SK-N-SH treated with all-trans-retinoic acid at 6 μM for 48 hours (cell line): ENCODE results near the gene RP2.

Experiments used
- ATAC-seq: fragments of 200-7000 bp; cut with Tn5 transposase; 3 replicates; pipeline ENCODE4 v1.9.1; 2020; ENCODE audit warnings: mild to moderate bottlenecking, moderate library complexity
- ARNTL ChIP-seq: fragments of 450-650 bp; formaldehyde crosslinking; IDR thresholded peaks from 2 replicates; pipeline ENCODE4 v1.5.0; 2020; ENCODE audit warnings: low read depth, mild to moderate bottlenecking, moderate library complexity, borderline replicate concordance
- BACH2 ChIP-seq: fragments of 250-450 bp; sonication (Bioruptor Pico); IDR thresholded peaks from 2 replicates; pipeline ENCODE4 v1.9.0; 2021; ENCODE audit warnings: mild to moderate bottlenecking, borderline replicate concordance
- CREB5 ChIP-seq: fragments of 250-450 bp; sonication (Bioruptor Pico); IDR thresholded peaks from 2 replicates; pipeline ENCODE4 v1.5.1; 2020; ENCODE audit warnings: low read depth, mild to moderate bottlenecking, moderate library complexity
- CSRNP3 ChIP-seq: fragments of 250-450 bp; sonication (Bioruptor Pico); IDR thresholded peaks from 2 replicates; pipeline ENCODE4 v1.5.1; 2021; ENCODE audit warnings: mild to moderate bottlenecking, moderate library complexity
- ESRRG ChIP-seq: fragments of 250-450 bp; sonication (Bioruptor Pico); IDR thresholded peaks from 2 replicates; pipeline ENCODE4 v1.6.1; 2021; ENCODE audit warnings: mild to moderate bottlenecking
- GLIS3 ChIP-seq: fragments of 250-450 bp; sonication (Bioruptor Pico); IDR thresholded peaks from 2 replicates; pipeline ENCODE4 v1.5.0; 2020; ENCODE audit warnings: mild to moderate bottlenecking, moderate library complexity
- ISL1 ChIP-seq: fragments of 250-450 bp; sonication (Bioruptor Pico); IDR thresholded peaks from 2 replicates; pipeline ENCODE4 v2.1.2; 2022; ENCODE audit warnings: mild to moderate bottlenecking, moderate library complexity
- OSR1 ChIP-seq: fragments of 250-450 bp; sonication (Bioruptor Pico); IDR thresholded peaks from 2 replicates; pipeline ENCODE4 v1.8.0; 2022; ENCODE audit warnings: moderate library complexity, mild to moderate bottlenecking, inconsistent platforms
- POU6F1 ChIP-seq: fragments of 250-450 bp; sonication (Bioruptor Pico); IDR thresholded peaks from 2 replicates; pipeline ENCODE4 v1.8.0; 2021; ENCODE audit warnings: low read depth, mild to moderate bottlenecking, moderate library complexity, borderline replicate concordance
- PPARA ChIP-seq: fragments of 250-450 bp; sonication (Bioruptor Pico); IDR thresholded peaks from 2 replicates; pipeline ENCODE4 v1.5.0; 2020; ENCODE audit warnings: mild to moderate bottlenecking, borderline replicate concordance
- RARB ChIP-seq: fragments of 250-450 bp; sonication (Bioruptor Pico); IDR thresholded peaks from 2 replicates; pipeline ENCODE4 v1.8.0; 2021; ENCODE audit warnings: mild to moderate bottlenecking, moderate library complexity
- SNAI2 ChIP-seq: fragments of 250-450 bp; sonication (Bioruptor Pico); IDR thresholded peaks from 2 replicates; pipeline ENCODE4 v1.5.0; 2020; ENCODE audit warnings: mild to moderate bottlenecking, moderate library complexity
- TCF4 ChIP-seq: fragments of 250-450 bp; sonication (Bioruptor Pico); IDR thresholded peaks from 2 replicates; pipeline ENCODE4 v1.8.0; 2021; ENCODE audit warnings: mild to moderate bottlenecking, moderate library complexity, borderline replicate concordance
- TOX ChIP-seq: fragments of 250-450 bp; sonication (Bioruptor Pico); IDR thresholded peaks from 2 replicates; pipeline ENCODE4 v1.8.0; 2021; ENCODE audit warnings: mild to moderate bottlenecking, moderate library complexity, borderline replicate concordance
- TSHZ2 ChIP-seq: fragments of 250-450 bp; sonication (Bioruptor Pico); IDR thresholded peaks from 2 replicates; pipeline ENCODE4 v1.5.0; 2020; ENCODE audit warnings: mild to moderate bottlenecking, moderate library complexity
- ZC3H10 ChIP-seq: fragments of 250-450 bp; sonication (Bioruptor Pico); IDR thresholded peaks from 2 replicates; pipeline ENCODE4 v1.5.1; 2021; ENCODE audit warnings: mild to moderate bottlenecking, moderate library complexity
- ZFP3 ChIP-seq: fragments of 250-450 bp; sonication (Bioruptor Pico); IDR thresholded peaks from 2 replicates; pipeline ENCODE4 v1.5.0; 2020; ENCODE audit warnings: mild to moderate bottlenecking, moderate library complexity
- ZFP30 ChIP-seq: fragments of 450-650 bp; formaldehyde crosslinking; IDR thresholded peaks from 2 replicates; pipeline ENCODE4 v1.5.0; 2022; ENCODE audit warnings: mild to moderate bottlenecking, moderate library complexity
- ZNF565 ChIP-seq: fragments of 450-650 bp; formaldehyde crosslinking; conservative IDR thresholded peaks from 2 replicates; pipeline ENCODE4 v1.5.0; 2020; ENCODE audit warnings: low read depth, mild to moderate bottlenecking, moderate library complexity
- ZNF70 ChIP-seq: fragments of 450-650 bp; formaldehyde crosslinking; IDR thresholded peaks from 2 replicates; pipeline ENCODE4 v1.5.0; 2020; ENCODE audit warnings: mild to moderate bottlenecking, moderate library complexity

The RP2 gene

GRCh38 chrX:46811121-46811520, 25.7 kb upstream of the RP2 start:
- TF ChIP-seq OSR1 (CRISPR knock-in tag), result no peak
- TF ChIP-seq TSHZ2, result no peak
- no peak for TF ChIP-seq ZC3H10 (CRISPR knock-in tag)
- TF ChIP-seq ZFP30, result no peak
- no peak for TF ChIP-seq GLIS3 (CRISPR knock-in tag)
- TF ChIP-seq TCF4 (CRISPR knock-in tag), result no peak
- TF ChIP-seq PPARA (CRISPR knock-in tag), result no peak
- no peak for TF ChIP-seq ZFP3
- TF ChIP-seq ESRRG (CRISPR knock-in tag), result no peak
- TF ChIP-seq CREB5 (CRISPR knock-in tag), result no peak
- no peak for TF ChIP-seq POU6F1 (CRISPR knock-in tag)
- ATAC-seq, result no peak

GRCh38 chrX:46812445-46812844, 24.4 kb upstream of the RP2 start:
- no peak for ATAC-seq
- TF ChIP-seq ZFP3 (no peak), ESRRG (CRISPR knock-in tag) (no peak)

GRCh38 chrX:46814966-46815365, 21.9 kb upstream of the RP2 start:
- ATAC-seq, result no peak
- TF ChIP-seq OSR1 (CRISPR knock-in tag) (no peak), CREB5 (CRISPR knock-in tag) (no peak), ZNF565 (CRISPR knock-in tag) (no peak), SNAI2 (CRISPR knock-in tag) (no peak), ARNTL (CRISPR knock-in tag) (no peak), POU6F1 (CRISPR knock-in tag) (no peak), ZNF70 (no peak), RARB (no peak), BACH2 (CRISPR knock-in tag) (no peak), ZC3H10 (CRISPR knock-in tag) (no peak), ZFP3 (no peak), TOX (CRISPR knock-in tag) (no peak), ZFP30 (no peak), ISL1 (CRISPR knock-in tag) (no peak), CSRNP3 (no peak)
- TF ChIP-seq, all 23 proteins: peak for 0
